K562 (cell line): ENCODE data around the gene PFKFB2. TPM values are rescaled to one million over a fixed set of nuclear protein-coding genes. Genes with fewer than 3 reads are reported as not detected.

Experiments used
- ATF7 ChIP-seq: fragments of 450-650 bp; IDR thresholded peaks from 2 replicates; pipeline ENCODE4 v1.7.1; 2014; ENCODE audit warnings: mild to moderate bottlenecking, moderate library complexity
- BACH1 ChIP-seq: fragments of 200-800 bp; sonication (Bioruptor generic); IDR thresholded peaks from 2 replicates; pipeline ENCODE4 v1.6.1; 2016; ENCODE audit warnings: missing genetic modification characterization, missing compliant biosample characterization
- GABPB1 ChIP-seq: sonication (generic); formaldehyde crosslinking; IDR thresholded peaks from 2 replicates; pipeline ENCODE4 v1.8.0; 2022; ENCODE audit warnings: mild to moderate bottlenecking, missing genetic modification reagents
- ILF3 ChIP-seq: fragments of 450-650 bp; IDR thresholded peaks from 2 replicates; pipeline ENCODE4 v1.6.1; 2018; ENCODE audit warnings: antibody characterized with exemption, mild to moderate bottlenecking, moderate library complexity, borderline replicate concordance
- MYNN ChIP-seq, 2 experiments: sonication (generic); formaldehyde crosslinking in 1 of 2; IDR thresholded peaks; 2 replicates each; pipeline versions ENCODE4 v1.5.0 to v1.6.1; 2016 to 2020; ENCODE audit warnings: antibody characterized with exemption in 1 of 2, missing genetic modification reagents in 1 of 2
- PML ChIP-seq: IDR thresholded peaks from 2 replicates; pipeline ENCODE4 v1.6.1; 2012; ENCODE audit warnings: low read length, inconsistent platforms
- RCOR1 ChIP-seq, 2 experiments: IDR thresholded peaks; 2 replicates each; pipeline ENCODE4 v1.6.1; 2012; ENCODE audit warnings: low read depth in 2 of 2, low read length in 2 of 2, borderline replicate concordance in 1 of 2, improper control_type of control experiment in 1 of 2
- TARDBP ChIP-seq: fragments of 450-650 bp; IDR thresholded peaks from 2 replicates; pipeline ENCODE4 v1.6.1; 2016
- TSC22D4 ChIP-seq: fragments of 450-650 bp; IDR thresholded peaks from 2 replicates; pipeline ENCODE4 v1.6.1; 2016; ENCODE audit warnings: missing genetic modification characterization, missing biosample characterization, control low read depth
- ZNF79 ChIP-seq: fragments of 250-450 bp; sonication (Bioruptor Pico); IDR thresholded peaks from 2 replicates; pipeline ENCODE4 v1.4.0; 2020; ENCODE audit warnings: low read depth, mild to moderate bottlenecking, moderate library complexity
- polyA plus RNA-seq, 8 experiments: library from polyadenylated mRNA; depleted of rRNA in 4 of 8; stranded (reverse) in 5 of 8; unstranded in 3 of 8; fragments of >200 nt; fragmentation: Nextera tagmentation in 2 of 8; fragmentation: Illumina TruSeq in 1 of 8; extraction: Ambion mirVana in 2 of 8; extraction: Trizol in 1 of 8; gene quantifications; 2 replicates each; pipeline versions ENCODE4 v1.2.1 to v1.2.3, GENCODE V29; 2011 to 2014; ENCODE audit warnings: inconsistent platforms in 1 of 8, missing spikeins in 1 of 8
- total RNA-seq, 7 experiments: library from RNA; depleted of rRNA in 6 of 7; stranded (reverse); fragments of >200 nt in 6 of 7; fragmentation: Illumina TruSeq in 2 of 7; extraction: Trizol in 2 of 7; gene quantifications; 2 replicates each; pipeline versions ENCODE4 v1.2.1 to v1.2.3, GENCODE V29; 2011 to 2021; ENCODE audit warnings: low replicate concordance in 1 of 7
- TF ChIP-seq, protein P1 (sequence below): fragments of 450-650 bp; IDR thresholded peaks from 2 replicates; pipeline ENCODE4 v1.6.1; 2017; ENCODE audit warnings: antibody characterized with exemption, mild to moderate bottlenecking

The PFKFB2 gene
- total and polyA plus RNA-seq, 9 of the 15 experiments (the other 6 are each of a cell fraction or from before 2014, with no cell fraction given), result 6.9 to 26.0 (median 16.4) TPM

DNA sequence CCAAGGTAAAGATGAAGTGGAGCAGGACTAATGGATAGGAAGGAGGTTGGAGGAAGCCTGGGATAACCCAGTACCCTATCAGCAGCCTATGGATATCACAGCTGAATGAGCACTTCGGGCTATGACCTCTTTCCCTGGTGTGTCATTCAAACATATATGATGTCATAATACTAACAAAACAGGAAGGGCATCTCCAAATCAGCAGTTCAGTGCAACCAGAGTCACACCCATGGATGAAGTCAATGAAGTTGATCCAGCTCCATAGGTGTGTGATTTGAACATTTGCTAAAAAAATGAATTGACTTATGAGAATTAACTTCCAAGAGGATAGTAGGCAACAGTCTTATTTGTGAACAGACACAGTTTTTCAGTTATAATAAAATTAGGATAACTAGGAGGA is 18.9 kb upstream of the PFKFB2 start (continued):
- no peak for TF ChIP-seq MYNN (IDR thresholded peaks at IDR 0.05)
- TF ChIP-seq MYNN (CRISPR knock-in tag; IDR thresholded peaks at IDR 0.05), result no peak
- no peak for TF ChIP-seq TSC22D4 (tag)
- TF ChIP-seq RCOR1 (IDR thresholded peaks at IDR 0.05; ENCODE audit: borderline replicate concordance in 1 of 2, low read depth in 2 of 2, low read length in 2 of 2), result peak in 1 of 2 experiments; percentile 17; a peak in 1 of 4 replicates
- peak; percentile 94 for TF ChIP-seq TARDBP
- TF ChIP-seq BACH1, result peak; percentile 42; the same call in 1 of the 2 replicates
- TF ChIP-seq ZNF79 (CRISPR knock-in tag), result no peak
- TF ChIP-seq ATF7, result peak; percentile 96
- TF ChIP-seq ILF3, result no peak
- peak; percentile 69 for TF ChIP-seq GABPB1
- TF ChIP-seq, protein P1, sequence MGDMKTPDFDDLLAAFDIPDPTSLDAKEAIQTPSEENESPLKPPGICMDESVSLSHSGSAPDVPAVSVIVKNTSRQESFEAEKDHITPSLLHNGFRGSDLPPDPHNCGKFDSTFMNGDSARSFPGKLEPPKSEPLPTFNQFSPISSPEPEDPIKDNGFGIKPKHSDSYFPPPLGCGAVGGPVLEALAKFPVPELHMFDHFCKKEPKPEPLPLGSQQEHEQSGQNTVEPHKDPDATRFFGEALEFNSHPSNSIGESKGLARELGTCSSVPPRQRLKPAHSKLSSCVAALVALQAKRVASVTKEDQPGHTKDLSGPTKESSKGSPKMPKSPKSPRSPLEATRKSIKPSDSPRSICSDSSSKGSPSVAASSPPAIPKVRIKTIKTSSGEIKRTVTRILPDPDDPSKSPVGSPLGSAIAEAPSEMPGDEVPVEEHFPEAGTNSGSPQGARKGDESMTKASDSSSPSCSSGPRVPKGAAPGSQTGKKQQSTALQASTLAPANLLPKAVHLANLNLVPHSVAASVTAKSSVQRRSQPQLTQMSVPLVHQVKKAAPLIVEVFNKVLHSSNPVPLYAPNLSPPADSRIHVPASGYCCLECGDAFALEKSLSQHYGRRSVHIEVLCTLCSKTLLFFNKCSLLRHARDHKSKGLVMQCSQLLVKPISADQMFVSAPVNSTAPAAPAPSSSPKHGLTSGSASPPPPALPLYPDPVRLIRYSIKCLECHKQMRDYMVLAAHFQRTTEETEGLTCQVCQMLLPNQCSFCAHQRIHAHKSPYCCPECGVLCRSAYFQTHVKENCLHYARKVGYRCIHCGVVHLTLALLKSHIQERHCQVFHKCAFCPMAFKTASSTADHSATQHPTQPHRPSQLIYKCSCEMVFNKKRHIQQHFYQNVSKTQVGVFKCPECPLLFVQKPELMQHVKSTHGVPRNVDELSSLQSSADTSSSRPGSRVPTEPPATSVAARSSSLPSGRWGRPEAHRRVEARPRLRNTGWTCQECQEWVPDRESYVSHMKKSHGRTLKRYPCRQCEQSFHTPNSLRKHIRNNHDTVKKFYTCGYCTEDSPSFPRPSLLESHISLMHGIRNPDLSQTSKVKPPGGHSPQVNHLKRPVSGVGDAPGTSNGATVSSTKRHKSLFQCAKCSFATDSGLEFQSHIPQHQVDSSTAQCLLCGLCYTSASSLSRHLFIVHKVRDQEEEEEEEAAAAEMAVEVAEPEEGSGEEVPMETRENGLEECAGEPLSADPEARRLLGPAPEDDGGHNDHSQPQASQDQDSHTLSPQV, result peak; percentile 65
- TF ChIP-seq PML, result no peak
